K562 (cell line): ENCODE data around the gene ANKMY1. TPM values are rescaled to one million over a fixed set of nuclear protein-coding genes. Genes with fewer than 3 reads are reported as not detected.

Source experiments
- MNT ChIP-seq, 2 experiments: fragments of 450-650 bp; conservative IDR thresholded peaks; 2 replicates each; pipeline ENCODE4 v1.6.1; 2017; ENCODE audit warnings: mild to moderate bottlenecking in 2 of 2, moderate library complexity in 2 of 2
- NFIC ChIP-seq: fragments of 450-650 bp; IDR thresholded peaks from 2 replicates; pipeline ENCODE4 v1.6.1; 2017; ENCODE audit warnings: mild to moderate bottlenecking, inconsistent platforms
- PKNOX1 ChIP-seq: fragments of 450-650 bp; IDR thresholded peaks from 2 replicates; pipeline ENCODE4 v1.6.1; 2016
- RNF2 ChIP-seq: sonication (generic); IDR thresholded peaks from 2 replicates; pipeline ENCODE4 v1.6.1; 2016
- SP1 ChIP-seq: sonication (generic); formaldehyde crosslinking; IDR thresholded peaks from 2 replicates; pipeline ENCODE4 v1.8.1; 2022; ENCODE audit warnings: mild to moderate bottlenecking, missing genetic modification reagents
- YY1 ChIP-seq, 3 experiments: IDR thresholded peaks; 2 replicates each; pipeline ENCODE4 v1.6.1; 2011; ENCODE audit warnings: low read length in 2 of 3, mild to moderate bottlenecking in 2 of 3, moderate library complexity in 2 of 3, borderline replicate concordance in 1 of 3, control low read depth in 1 of 3, low read depth in 1 of 3; ENCODE audit not compliant: insufficient read depth in 3 of 3, insufficient replicate concordance in 2 of 3, control insufficient read depth in 1 of 3, insufficient read length in 1 of 3; ENCODE audit errors: extremely low read depth in 1 of 3
- ZFP36 ChIP-seq: fragments of 150-350 bp; IDR thresholded peaks from 2 replicates; pipeline ENCODE4 v1.6.1; 2018; ENCODE audit warnings: low read length, low read depth; ENCODE audit not compliant: partially characterized antibody
- ZNF583 ChIP-seq: fragments of 250-450 bp; sonication (Bioruptor Pico); IDR thresholded peaks from 2 replicates; pipeline ENCODE4 v1.4.0; 2020
- polyA plus RNA-seq, 8 experiments: library from polyadenylated mRNA; depleted of rRNA in 4 of 8; stranded (reverse) in 5 of 8; unstranded in 3 of 8; fragments of >200 nt; fragmentation: Nextera tagmentation in 2 of 8; fragmentation: Illumina TruSeq in 1 of 8; extraction: Ambion mirVana in 2 of 8; extraction: Trizol in 1 of 8; gene quantifications; 2 replicates each; pipeline versions ENCODE4 v1.2.1 to v1.2.3, GENCODE V29; 2011 to 2014; ENCODE audit warnings: inconsistent platforms in 1 of 8, missing spikeins in 1 of 8
- total RNA-seq, 7 experiments: library from RNA; depleted of rRNA in 6 of 7; stranded (reverse); fragments of >200 nt in 6 of 7; fragmentation: Illumina TruSeq in 2 of 7; extraction: Trizol in 2 of 7; gene quantifications; 2 replicates each; pipeline versions ENCODE4 v1.2.1 to v1.2.3, GENCODE V29; 2011 to 2021; ENCODE audit warnings: low replicate concordance in 1 of 7
- TF ChIP-seq, protein P1 (sequence below), 2 experiments: IDR thresholded peaks; 2 replicates each; pipeline ENCODE4 v1.6.1; 2011; ENCODE audit warnings: borderline replicate concordance in 1 of 2, control low read depth in 1 of 2, low read depth in 1 of 2, low read length in 1 of 2, mild to moderate bottlenecking in 1 of 2, mixed read lengths in 1 of 2, moderate library complexity in 1 of 2; ENCODE audit not compliant: insufficient read depth in 1 of 2, insufficient read length in 1 of 2, poor library complexity in 1 of 2, severe bottlenecking in 1 of 2; ENCODE audit errors: extremely low read depth in 1 of 2
- TF ChIP-seq, protein P2 (sequence below): fragments of 450-650 bp; IDR thresholded peaks from 2 replicates; pipeline ENCODE4 v1.6.1; 2016; ENCODE audit warnings: mild to moderate bottlenecking, moderate library complexity

ANKMY1 gene
- total and polyA plus RNA-seq, 9 of the 15 experiments (the other 6 are each of a cell fraction or from before 2014, with no cell fraction given): 0.75 to 15.1 (median 11.7) TPM

DNA sequence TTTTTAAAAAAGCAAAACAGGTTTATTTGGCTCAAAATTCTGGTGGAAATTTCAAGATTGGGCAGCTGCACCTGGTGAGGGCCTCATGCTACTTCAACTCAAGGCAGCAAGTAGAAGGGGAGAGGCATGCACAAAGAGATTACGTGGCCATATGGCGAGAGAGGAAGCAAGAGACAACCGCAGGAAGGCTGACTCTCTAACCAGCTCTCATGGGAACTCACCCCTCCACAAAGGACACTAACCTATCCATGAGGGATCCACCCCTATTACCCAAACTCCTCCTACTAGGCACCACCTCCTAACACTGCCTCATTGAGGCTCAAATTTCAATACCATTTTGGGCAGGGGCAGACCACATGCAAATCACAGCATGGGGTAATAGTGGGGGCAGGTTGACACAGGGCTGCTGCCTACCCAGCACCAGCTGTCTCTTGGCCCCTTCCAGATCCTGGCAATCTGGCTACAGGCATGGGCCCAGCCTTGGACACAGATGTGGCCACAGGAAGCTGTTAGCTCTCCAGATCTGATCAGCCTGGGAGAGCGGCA lies 26.8 kb upstream of the ANKMY1 start (continued):
- TF ChIP-seq, protein P1, sequence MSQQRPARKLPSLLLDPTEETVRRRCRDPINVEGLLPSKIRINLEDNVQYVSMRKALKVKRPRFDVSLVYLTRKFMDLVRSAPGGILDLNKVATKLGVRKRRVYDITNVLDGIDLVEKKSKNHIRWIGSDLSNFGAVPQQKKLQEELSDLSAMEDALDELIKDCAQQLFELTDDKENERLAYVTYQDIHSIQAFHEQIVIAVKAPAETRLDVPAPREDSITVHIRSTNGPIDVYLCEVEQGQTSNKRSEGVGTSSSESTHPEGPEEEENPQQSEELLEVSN (IDR thresholded peaks at IDR 0.05; ENCODE audit: borderline replicate concordance in 1 of 2, extremely low read depth in 1 of 2, insufficient read depth in 1 of 2, insufficient read length in 1 of 2, low read depth in 1 of 2, low read length in 1 of 2, poor library complexity in 1 of 2, severe bottlenecking in 1 of 2): peak in 1 of 2 experiments; percentile 53
- TF ChIP-seq RNF2 (0 out of 2 replicates have a peak, but pooled peaks have one; percentile 52), YY1 (IDR thresholded peaks at IDR 0.05; ENCODE audit: borderline replicate concordance in 1 of 3, control insufficient read depth in 1 of 3, extremely low read depth in 1 of 3, insufficient read depth in 3 of 3, insufficient read length in 1 of 3, insufficient replicate concordance in 2 of 3, low read depth in 1 of 3, low read length in 2 of 3) (peak in 1 of 3 experiments; percentile 10), ZNF583 (CRISPR knock-in tag) (no peak), ZFP36 (peak; percentile 18), PKNOX1 (no peak), MNT (conservative IDR thresholded peaks at IDR 0.05) (peak in 1 of 2 experiments; percentile 54; a peak in 2 of 4 replicates), SP1 (CRISPR knock-in tag) (peak; percentile 62; the same call in 1 of the 2 replicates), NFIC (0 out of 2 replicates have a peak, but pooled peaks have one; percentile 4)
- TF ChIP-seq, protein P2, sequence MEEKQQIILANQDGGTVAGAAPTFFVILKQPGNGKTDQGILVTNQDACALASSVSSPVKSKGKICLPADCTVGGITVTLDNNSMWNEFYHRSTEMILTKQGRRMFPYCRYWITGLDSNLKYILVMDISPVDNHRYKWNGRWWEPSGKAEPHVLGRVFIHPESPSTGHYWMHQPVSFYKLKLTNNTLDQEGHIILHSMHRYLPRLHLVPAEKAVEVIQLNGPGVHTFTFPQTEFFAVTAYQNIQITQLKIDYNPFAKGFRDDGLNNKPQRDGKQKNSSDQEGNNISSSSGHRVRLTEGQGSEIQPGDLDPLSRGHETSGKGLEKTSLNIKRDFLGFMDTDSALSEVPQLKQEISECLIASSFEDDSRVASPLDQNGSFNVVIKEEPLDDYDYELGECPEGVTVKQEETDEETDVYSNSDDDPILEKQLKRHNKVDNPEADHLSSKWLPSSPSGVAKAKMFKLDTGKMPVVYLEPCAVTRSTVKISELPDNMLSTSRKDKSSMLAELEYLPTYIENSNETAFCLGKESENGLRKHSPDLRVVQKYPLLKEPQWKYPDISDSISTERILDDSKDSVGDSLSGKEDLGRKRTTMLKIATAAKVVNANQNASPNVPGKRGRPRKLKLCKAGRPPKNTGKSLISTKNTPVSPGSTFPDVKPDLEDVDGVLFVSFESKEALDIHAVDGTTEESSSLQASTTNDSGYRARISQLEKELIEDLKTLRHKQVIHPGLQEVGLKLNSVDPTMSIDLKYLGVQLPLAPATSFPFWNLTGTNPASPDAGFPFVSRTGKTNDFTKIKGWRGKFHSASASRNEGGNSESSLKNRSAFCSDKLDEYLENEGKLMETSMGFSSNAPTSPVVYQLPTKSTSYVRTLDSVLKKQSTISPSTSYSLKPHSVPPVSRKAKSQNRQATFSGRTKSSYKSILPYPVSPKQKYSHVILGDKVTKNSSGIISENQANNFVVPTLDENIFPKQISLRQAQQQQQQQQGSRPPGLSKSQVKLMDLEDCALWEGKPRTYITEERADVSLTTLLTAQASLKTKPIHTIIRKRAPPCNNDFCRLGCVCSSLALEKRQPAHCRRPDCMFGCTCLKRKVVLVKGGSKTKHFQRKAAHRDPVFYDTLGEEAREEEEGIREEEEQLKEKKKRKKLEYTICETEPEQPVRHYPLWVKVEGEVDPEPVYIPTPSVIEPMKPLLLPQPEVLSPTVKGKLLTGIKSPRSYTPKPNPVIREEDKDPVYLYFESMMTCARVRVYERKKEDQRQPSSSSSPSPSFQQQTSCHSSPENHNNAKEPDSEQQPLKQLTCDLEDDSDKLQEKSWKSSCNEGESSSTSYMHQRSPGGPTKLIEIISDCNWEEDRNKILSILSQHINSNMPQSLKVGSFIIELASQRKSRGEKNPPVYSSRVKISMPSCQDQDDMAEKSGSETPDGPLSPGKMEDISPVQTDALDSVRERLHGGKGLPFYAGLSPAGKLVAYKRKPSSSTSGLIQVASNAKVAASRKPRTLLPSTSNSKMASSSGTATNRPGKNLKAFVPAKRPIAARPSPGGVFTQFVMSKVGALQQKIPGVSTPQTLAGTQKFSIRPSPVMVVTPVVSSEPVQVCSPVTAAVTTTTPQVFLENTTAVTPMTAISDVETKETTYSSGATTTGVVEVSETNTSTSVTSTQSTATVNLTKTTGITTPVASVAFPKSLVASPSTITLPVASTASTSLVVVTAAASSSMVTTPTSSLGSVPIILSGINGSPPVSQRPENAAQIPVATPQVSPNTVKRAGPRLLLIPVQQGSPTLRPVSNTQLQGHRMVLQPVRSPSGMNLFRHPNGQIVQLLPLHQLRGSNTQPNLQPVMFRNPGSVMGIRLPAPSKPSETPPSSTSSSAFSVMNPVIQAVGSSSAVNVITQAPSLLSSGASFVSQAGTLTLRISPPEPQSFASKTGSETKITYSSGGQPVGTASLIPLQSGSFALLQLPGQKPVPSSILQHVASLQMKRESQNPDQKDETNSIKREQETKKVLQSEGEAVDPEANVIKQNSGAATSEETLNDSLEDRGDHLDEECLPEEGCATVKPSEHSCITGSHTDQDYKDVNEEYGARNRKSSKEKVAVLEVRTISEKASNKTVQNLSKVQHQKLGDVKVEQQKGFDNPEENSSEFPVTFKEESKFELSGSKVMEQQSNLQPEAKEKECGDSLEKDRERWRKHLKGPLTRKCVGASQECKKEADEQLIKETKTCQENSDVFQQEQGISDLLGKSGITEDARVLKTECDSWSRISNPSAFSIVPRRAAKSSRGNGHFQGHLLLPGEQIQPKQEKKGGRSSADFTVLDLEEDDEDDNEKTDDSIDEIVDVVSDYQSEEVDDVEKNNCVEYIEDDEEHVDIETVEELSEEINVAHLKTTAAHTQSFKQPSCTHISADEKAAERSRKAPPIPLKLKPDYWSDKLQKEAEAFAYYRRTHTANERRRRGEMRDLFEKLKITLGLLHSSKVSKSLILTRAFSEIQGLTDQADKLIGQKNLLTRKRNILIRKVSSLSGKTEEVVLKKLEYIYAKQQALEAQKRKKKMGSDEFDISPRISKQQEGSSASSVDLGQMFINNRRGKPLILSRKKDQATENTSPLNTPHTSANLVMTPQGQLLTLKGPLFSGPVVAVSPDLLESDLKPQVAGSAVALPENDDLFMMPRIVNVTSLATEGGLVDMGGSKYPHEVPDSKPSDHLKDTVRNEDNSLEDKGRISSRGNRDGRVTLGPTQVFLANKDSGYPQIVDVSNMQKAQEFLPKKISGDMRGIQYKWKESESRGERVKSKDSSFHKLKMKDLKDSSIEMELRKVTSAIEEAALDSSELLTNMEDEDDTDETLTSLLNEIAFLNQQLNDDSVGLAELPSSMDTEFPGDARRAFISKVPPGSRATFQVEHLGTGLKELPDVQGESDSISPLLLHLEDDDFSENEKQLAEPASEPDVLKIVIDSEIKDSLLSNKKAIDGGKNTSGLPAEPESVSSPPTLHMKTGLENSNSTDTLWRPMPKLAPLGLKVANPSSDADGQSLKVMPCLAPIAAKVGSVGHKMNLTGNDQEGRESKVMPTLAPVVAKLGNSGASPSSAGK: peak; percentile 90
